Measurements from ENCODE around the gene CSRP1.

CSRP1 gene

GRCh38 chr1:201513498-201514243 lies 6.7 kb upstream of the CSRP1 start:
- H3K27me3 ChIP-seq (ENCODE audit: low read length): no peaks in the 10 kb centered on the region
- no peaks in the 10 kb centered on the region for H4K20me1 ChIP-seq (ENCODE audit: low read depth, low read length)
- no peaks in the 10 kb centered on the region for H3K79me2 ChIP-seq (ENCODE audit: insufficient read depth, low read length)
- H3K27ac ChIP-seq (ENCODE audit: low read depth, low read length): no peak overlapping the region
- H3K9ac ChIP-seq (ENCODE audit: low read length): no peak overlapping the region
- no peak overlapping the region for H2AFZ ChIP-seq (ENCODE audit: low read depth, low read length, severe bottlenecking)
- H3K36me3 ChIP-seq (ENCODE audit: low read length): no peaks in the 10 kb centered on the region
- H3F3A ChIP-seq (ENCODE audit: insufficient read depth): no peaks in the 10 kb centered on the region
- H3K9me3 ChIP-seq (ENCODE audit: insufficient read depth, low read length): no peaks in the 10 kb centered on the region
- no peaks in the 10 kb centered on the region for H3K9me2 ChIP-seq (replicated peaks; ENCODE audit: insufficient read depth, low read length)
- no peak overlapping the region for H3K4me3 ChIP-seq (ENCODE audit: insufficient read depth, low read length, poor library complexity, severe bottlenecking)
- H3K4me2 ChIP-seq (ENCODE audit: low read depth, low read length, poor library complexity, severe bottlenecking): no peak overlapping the region
- TF ChIP-seq EZH2phosphoT487 (conservative IDR thresholded peaks at IDR 0.05; ENCODE audit: low read length) (no peak), CTCF (IDR thresholded peaks at IDR 0.05; ENCODE audit: insufficient read depth, low read length, poor library complexity, severe bottlenecking) (no peak)

- no peak overlapping the region for H3K9ac ChIP-seq (ENCODE audit: low read length)
- no peak overlapping the region for H3K4me3 ChIP-seq (ENCODE audit: insufficient read depth, low read length, poor library complexity, severe bottlenecking)
- no peak overlapping the region for H3K4me2 ChIP-seq (ENCODE audit: low read depth, low read length, poor library complexity, severe bottlenecking)
- no peaks in the 10 kb centered on the region for H3K36me3 ChIP-seq (ENCODE audit: low read length)
- no peaks in the 10 kb centered on the region for H3F3A ChIP-seq (ENCODE audit: insufficient read depth)
- H3K27me3 ChIP-seq (ENCODE audit: low read length): no peaks in the 10 kb centered on the region
- H3K9me2 ChIP-seq (replicated peaks; ENCODE audit: insufficient read depth, low read length): no peaks in the 10 kb centered on the region
- no peak overlapping the region for H3K27ac ChIP-seq (ENCODE audit: low read depth, low read length)
- H4K20me1 ChIP-seq (ENCODE audit: low read depth, low read length): no peaks in the 10 kb centered on the region
- no peak overlapping the region for H2AFZ ChIP-seq (ENCODE audit: low read depth, low read length, severe bottlenecking)
- no peaks in the 10 kb centered on the region for H3K9me3 ChIP-seq (ENCODE audit: insufficient read depth, low read length)
- TF ChIP-seq EZH2phosphoT487 (conservative IDR thresholded peaks at IDR 0.05; ENCODE audit: low read length): no peak
- TF ChIP-seq CTCF (IDR thresholded peaks at IDR 0.05; ENCODE audit: insufficient read depth, low read length, poor library complexity, severe bottlenecking): no peak
- no peaks in the 10 kb centered on the region for H3K79me2 ChIP-seq (ENCODE audit: insufficient read depth, low read length)
Measured at GRCh38 chr1:201511941-201512539, 5.1 kb upstream of the CSRP1 start.

- no peaks in the 10 kb centered on the region for H3K27me3 ChIP-seq (ENCODE audit: low read length)
- H3F3A ChIP-seq (ENCODE audit: insufficient read depth): no peaks in the 10 kb centered on the region
- TF ChIP-seq EZH2phosphoT487 (conservative IDR thresholded peaks at IDR 0.05; ENCODE audit: low read length): no peak
- no peak for TF ChIP-seq CTCF (IDR thresholded peaks at IDR 0.05; ENCODE audit: insufficient read depth, low read length, poor library complexity, severe bottlenecking)
- no peaks in the 10 kb centered on the region for H3K79me2 ChIP-seq (ENCODE audit: insufficient read depth, low read length)
- H3K27ac ChIP-seq (ENCODE audit: low read depth, low read length): no peak overlapping the region
- no peak overlapping the region for H2AFZ ChIP-seq (ENCODE audit: low read depth, low read length, severe bottlenecking)
- no peaks in the 10 kb centered on the region for H3K9me2 ChIP-seq (replicated peaks; ENCODE audit: insufficient read depth, low read length)
- no peak overlapping the region for H3K4me2 ChIP-seq (ENCODE audit: low read depth, low read length, poor library complexity, severe bottlenecking)
- H3K4me3 ChIP-seq (ENCODE audit: insufficient read depth, low read length, poor library complexity, severe bottlenecking): no peak overlapping the region
- H3K9me3 ChIP-seq (ENCODE audit: insufficient read depth, low read length): no peaks in the 10 kb centered on the region
- no peaks in the 10 kb centered on the region for H4K20me1 ChIP-seq (ENCODE audit: low read depth, low read length)
- H3K36me3 ChIP-seq (ENCODE audit: low read length): no peaks in the 10 kb centered on the region
- no peak overlapping the region for H3K9ac ChIP-seq (ENCODE audit: low read length)
Measured at GRCh38 chr1:201511396-201511940, 4.5 kb upstream of the CSRP1 start.
